MG63 (cell line): Measurements from ENCODE around the gene LEKR1. TPM values are rescaled to one million over a fixed set of nuclear protein-coding genes. Genes with fewer than 3 reads are reported as not detected.

Experiments
- DNase-seq: peaks from one replicate; pipeline ENCODE4 v3.0.0-alpha.2; 2020
- H3K27me3 ChIP-seq: fragments of 250-450 bp; sonication (Bioruptor Pico); 2 replicates; pipeline ENCODE4 v1.5.1; 2020; ENCODE audit warnings: mild to moderate bottlenecking, moderate library complexity
- H3K36me3 ChIP-seq: fragments of 250-450 bp; sonication (Bioruptor Pico); 2 replicates; pipeline ENCODE4 v1.5.1; 2020; ENCODE audit warnings: mild to moderate bottlenecking, moderate library complexity
- H3K4me3 ChIP-seq: fragments of 250-450 bp; sonication (Bioruptor Pico); 2 replicates; pipeline ENCODE4 v1.5.1; 2020; ENCODE audit warnings: mild to moderate bottlenecking, moderate library complexity
- H3K9me3 ChIP-seq: fragments of 250-450 bp; sonication (Bioruptor Pico); 2 replicates; pipeline ENCODE4 v1.5.1; 2020; ENCODE audit warnings: mild to moderate bottlenecking, moderate library complexity
- total RNA-seq: library from RNA; depleted of rRNA; stranded (reverse); fragments of >200 nt; shearing (Covaris generic); gene quantifications from 2 replicates; pipeline ENCODE4 v1.2.3, GENCODE V29; 2014; ENCODE audit warnings: low replicate concordance; rRNA removed

Gene LEKR1
- total RNA-seq, 1 experiment from 2014 or later = not detected

GRCh38 chr3:157086060-157086750 is 260.1 kb downstream of the LEKR1 start:
- Histone ChIP-seq H3K9me3 (no peaks in the 10 kb centered on the region), H3K4me3 (no peak overlapping the region), H3K27me3 (no peaks in the 10 kb centered on the region), H3K36me3 (no peaks in the 10 kb centered on the region)
- DNase-seq = peak; percentile 67

- no peaks in the 10 kb centered on the region for H3K9me3 ChIP-seq
- H3K4me3 ChIP-seq = no peak overlapping the region
- no peaks in the 10 kb centered on the region for H3K27me3 ChIP-seq
- H3K36me3 ChIP-seq = no peaks in the 10 kb centered on the region
- no peak for DNase-seq
Observed at GRCh38 chr3:157086775-157087174, 260.6 kb downstream of the LEKR1 start.

- Histone ChIP-seq H3K9me3 (no peaks in the 10 kb centered on the region), H3K27me3 (no peaks in the 10 kb centered on the region), H3K36me3 (no peaks in the 10 kb centered on the region), H3K4me3 (no peak overlapping the region)
- no peak for DNase-seq
Observed at GRCh38 chr3:157087373-157087772, 261.2 kb downstream of the LEKR1 start.

GRCh38 chr3:157087780-157088600 is 261.8 kb downstream of the LEKR1 start:
- Histone ChIP-seq H3K36me3 (no peaks in the 10 kb centered on the region), H3K27me3 (no peaks in the 10 kb centered on the region), H3K4me3 (peak overlapping the region; percentile 61), H3K9me3 (no peaks in the 10 kb centered on the region)
- DNase-seq = no peak

GRCh38 chr3:157088601-157089454 is 262.7 kb downstream of the LEKR1 start:
- peak; percentile 96 for DNase-seq
- H3K36me3 ChIP-seq = no peaks in the 10 kb centered on the region
- H3K4me3 ChIP-seq = peak overlapping the region; percentile 61
- no peaks in the 10 kb centered on the region for H3K9me3 ChIP-seq
- H3K27me3 ChIP-seq = no peaks in the 10 kb centered on the region

GRCh38 chr3:157089455-157090221 is 263.5 kb downstream of the LEKR1 start:
- Histone ChIP-seq H3K9me3 (no peaks in the 10 kb centered on the region), H3K36me3 (no peaks in the 10 kb centered on the region), H3K27me3 (no peaks in the 10 kb centered on the region), H3K4me3 (peak overlapping the region; percentile 61)
- DNase-seq = no peak

GRCh38 chr3:157091083-157091833 is 265.1 kb downstream of the LEKR1 start:
- no peak for DNase-seq
- H3K9me3 ChIP-seq = no peaks in the 10 kb centered on the region
- no peak overlapping the region for H3K4me3 ChIP-seq
- no peaks in the 10 kb centered on the region for H3K36me3 ChIP-seq
- H3K27me3 ChIP-seq = no peaks in the 10 kb centered on the region

- H3K36me3 ChIP-seq = no peaks in the 10 kb centered on the region
- no peaks in the 10 kb centered on the region for H3K27me3 ChIP-seq
- no peaks in the 10 kb centered on the region for H3K9me3 ChIP-seq
- H3K4me3 ChIP-seq = no peak overlapping the region
- DNase-seq = no peak
Observed at GRCh38 chr3:157092230-157092629, 266.1 kb downstream of the LEKR1 start.

GRCh38 chr3:157093096-157093495 is 266.9 kb downstream of the LEKR1 start:
- Histone ChIP-seq H3K4me3 (no peak overlapping the region), H3K36me3 (no peaks in the 10 kb centered on the region), H3K9me3 (no peaks in the 10 kb centered on the region), H3K27me3 (no peaks in the 10 kb centered on the region)
- no peak for DNase-seq

GRCh38 chr3:157094301-157094700 is 268.1 kb downstream of the LEKR1 start:
- no peak overlapping the region for H3K4me3 ChIP-seq
- no peaks in the 10 kb centered on the region for H3K36me3 ChIP-seq
- no peak for DNase-seq
- no peaks in the 10 kb centered on the region for H3K27me3 ChIP-seq
- H3K9me3 ChIP-seq = no peaks in the 10 kb centered on the region

- Histone ChIP-seq H3K9me3 (no peaks in the 10 kb centered on the region), H3K36me3 (no peaks in the 10 kb centered on the region), H3K4me3 (no peak overlapping the region), H3K27me3 (no peaks in the 10 kb centered on the region)
- no peak for DNase-seq
Observed at GRCh38 chr3:157094751-157095480, 268.8 kb downstream of the LEKR1 start.

Other genes starting within 250 kb of the LEKR1 start
- gene TIPARP, start 151.8 kb upstream of the LEKR1 start, total RNA-seq = 46.1 and 74.7 TPM in 2 replicates